Colonic mucosa (tissue), 4 donors: ENCODE measurements around the gene ANKH. TPM values are rescaled to one million over a fixed set of nuclear protein-coding genes. Genes with fewer than 3 reads are reported as not detected.
"Not testable (repeated sequence)": the region's sequence is repeated elsewhere in the genome, so short reads cannot be mapped to it uniquely, and the experiment has no call there.

ENCODE experiments used
- DNase-seq: peaks from one replicate; pipeline ENCODE4 v3.0.0-alpha.2; 2020
- H3K27ac ChIP-seq: fragments of 200-600 bp; one replicate; pipeline ENCODE4 v1.8.0; 2021
- H3K27me3 ChIP-seq: fragments of 200-600 bp; one replicate; pipeline ENCODE4 v1.8.0; 2021
- H3K36me3 ChIP-seq: fragments of 200-600 bp; one replicate; pipeline ENCODE4 v1.8.0; 2021
- H3K4me1 ChIP-seq: fragments of 200-600 bp; one replicate; pipeline ENCODE4 v1.8.0; 2021; ENCODE audit warnings: mild to moderate bottlenecking
- H3K4me3 ChIP-seq: fragments of 200-600 bp; one replicate; pipeline ENCODE4 v1.8.0; 2021
- H3K9ac ChIP-seq, 2 donors: one replicate each; pipeline ENCODE4 v1.7.0; 2013; ENCODE audit warnings: control low read depth in 2 of 2, low read depth in 2 of 2, low read length in 2 of 2
- H3K9me3 ChIP-seq: fragments of 200-600 bp; one replicate; pipeline ENCODE4 v1.8.0; 2021
- intact Hi-C: fragments of 100-400 bp; cut with DNase I; formaldehyde crosslinking; loops from one replicate; pipeline ENCODE4 v1.14.1; 2022
- total RNA-seq, 2 donors: library from RNA; stranded (reverse); fragmentation: NEBNext Ultra II Directional in 1 of 2; extraction: Animal tissue kit (Norgen Biotek cat#: 25700) in 1 of 2; gene quantifications; one replicate each; pipeline ENCODE4 v1.2.1, GENCODE V29; 2021
- TF ChIP-seq, protein P1 (sequence below): fragments of 200-600 bp; IDR thresholded peaks from one replicate; pipeline ENCODE4 v1.8.0; 2022; ENCODE audit warnings: antibody characterized with exemption, mild to moderate bottlenecking
- donor health status: healthy.
- donor health status: DM: no; HTN: no; CAD: no.
- donor health status: DM: no; HTN: no; CAD: no.

ANKH gene
- total RNA-seq, 2 donors from 2014 or later, result 81.8 to 103 TPM

DNA sequence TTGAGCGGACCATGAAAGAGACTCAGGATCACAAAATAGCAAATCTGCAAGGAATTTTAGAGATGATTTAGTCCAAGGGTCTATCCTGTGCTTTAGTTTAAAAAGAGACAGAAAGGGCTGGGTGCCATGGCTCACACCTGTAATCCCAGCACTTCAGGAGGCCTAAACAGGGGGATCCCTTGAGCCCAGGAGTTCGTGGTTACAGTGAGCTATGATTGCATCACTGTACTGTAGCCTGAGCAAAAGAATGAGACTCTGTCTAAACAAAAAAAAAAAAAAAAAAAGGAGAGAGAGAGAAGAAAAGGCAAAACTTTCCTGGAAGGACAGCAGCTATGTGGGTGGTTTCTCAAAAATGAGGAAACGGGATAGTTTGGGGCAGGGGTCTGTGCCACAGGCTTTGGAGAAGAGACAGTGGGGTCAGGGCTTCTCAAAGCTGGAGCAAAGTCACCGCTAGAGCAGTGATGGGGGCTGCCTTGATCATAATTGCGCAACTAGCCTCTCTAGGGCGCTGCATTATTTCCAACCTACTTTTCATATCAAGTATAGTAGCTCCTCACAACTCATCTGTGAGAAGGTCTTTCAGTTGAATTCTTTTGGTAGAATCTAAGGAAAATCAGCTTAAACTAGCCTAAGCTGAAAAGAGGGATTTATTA lies 8.5 kb upstream of the ANKH start:
- Histone ChIP-seq H3K36me3 (no peaks in the 10 kb centered on the region), H3K9me3 (no peaks in the 10 kb centered on the region), H3K9ac (no peak overlapping the region), H3K27ac (no peak overlapping the region), H3K4me1 (no peaks in the 10 kb centered on the region), H3K27me3 (no peaks in the 10 kb centered on the region), H3K4me3 (no peak overlapping the region)
- intact Hi-C loops, result no loop called here
- TF ChIP-seq, protein P1, sequence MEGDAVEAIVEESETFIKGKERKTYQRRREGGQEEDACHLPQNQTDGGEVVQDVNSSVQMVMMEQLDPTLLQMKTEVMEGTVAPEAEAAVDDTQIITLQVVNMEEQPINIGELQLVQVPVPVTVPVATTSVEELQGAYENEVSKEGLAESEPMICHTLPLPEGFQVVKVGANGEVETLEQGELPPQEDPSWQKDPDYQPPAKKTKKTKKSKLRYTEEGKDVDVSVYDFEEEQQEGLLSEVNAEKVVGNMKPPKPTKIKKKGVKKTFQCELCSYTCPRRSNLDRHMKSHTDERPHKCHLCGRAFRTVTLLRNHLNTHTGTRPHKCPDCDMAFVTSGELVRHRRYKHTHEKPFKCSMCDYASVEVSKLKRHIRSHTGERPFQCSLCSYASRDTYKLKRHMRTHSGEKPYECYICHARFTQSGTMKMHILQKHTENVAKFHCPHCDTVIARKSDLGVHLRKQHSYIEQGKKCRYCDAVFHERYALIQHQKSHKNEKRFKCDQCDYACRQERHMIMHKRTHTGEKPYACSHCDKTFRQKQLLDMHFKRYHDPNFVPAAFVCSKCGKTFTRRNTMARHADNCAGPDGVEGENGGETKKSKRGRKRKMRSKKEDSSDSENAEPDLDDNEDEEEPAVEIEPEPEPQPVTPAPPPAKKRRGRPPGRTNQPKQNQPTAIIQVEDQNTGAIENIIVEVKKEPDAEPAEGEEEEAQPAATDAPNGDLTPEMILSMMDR, result no peak
- no peak for DNase-seq

DNA sequence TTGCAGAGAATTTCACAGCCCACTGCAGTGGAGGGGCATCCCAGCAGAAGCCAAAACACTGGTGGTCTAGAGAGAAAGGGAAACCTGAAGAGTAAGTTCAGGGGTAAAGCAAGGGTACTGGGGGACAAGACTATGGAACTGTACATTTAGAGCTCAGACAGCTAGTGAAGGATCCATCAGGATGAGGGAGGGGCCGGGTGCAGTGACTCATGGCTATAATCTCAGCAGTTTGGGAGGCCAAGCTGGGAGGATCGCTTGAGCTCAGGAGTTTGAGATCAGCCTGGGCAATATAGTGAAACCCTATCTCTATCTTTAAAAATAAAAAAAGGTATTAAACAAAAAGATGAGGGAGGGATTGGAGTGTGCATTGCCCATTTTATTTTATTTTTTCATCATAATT lies 7.8 kb upstream of the ANKH start:
- no peak overlapping the region for H3K9ac ChIP-seq
- H3K27ac ChIP-seq, result no peak overlapping the region
- intact Hi-C loops, result no loop called here
- H3K27me3 ChIP-seq, result no peaks in the 10 kb centered on the region
- no peaks in the 10 kb centered on the region for H3K4me1 ChIP-seq
- H3K9me3 ChIP-seq, result no peaks in the 10 kb centered on the region
- DNase-seq, result no peak
- no peak overlapping the region for H3K4me3 ChIP-seq
- TF ChIP-seq, protein P1, result no peak
- no peaks in the 10 kb centered on the region for H3K36me3 ChIP-seq

- DNase-seq, H3K36me3 ChIP-seq, H3K9ac ChIP-seq, H3K27ac ChIP-seq, H3K9me3 ChIP-seq, H3K4me1 ChIP-seq, H3K4me3 ChIP-seq, intact Hi-C loops, H3K27me3 ChIP-seq: not testable (repeated sequence)
Observed at GRCh38 chr5:14878192-14878591, 6.6 kb upstream of the ANKH start.

DNA sequence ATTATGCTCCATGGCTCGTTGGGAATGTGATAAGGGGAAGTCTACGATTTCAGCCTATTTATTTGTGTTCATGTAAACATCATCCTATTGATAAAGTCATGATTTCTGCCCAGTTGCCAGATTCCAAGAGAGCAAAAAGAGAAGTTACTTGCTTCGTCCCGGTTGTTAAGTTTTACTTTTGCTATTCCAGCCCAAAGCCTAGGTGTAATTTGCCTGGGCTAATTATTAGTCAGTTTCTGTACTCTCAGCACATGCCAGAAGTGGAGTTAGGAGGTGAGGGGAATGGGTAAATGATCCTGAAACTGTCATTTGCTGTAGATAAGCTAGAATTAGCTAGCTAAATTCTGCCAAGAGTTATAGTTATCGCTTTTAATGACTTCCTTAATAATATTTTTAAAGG lies 4.5 kb upstream of the ANKH start:
- Histone ChIP-seq H3K4me3 (no peak overlapping the region), H3K9ac (no peak overlapping the region), H3K36me3 (no peaks in the 10 kb centered on the region), H3K4me1 (no peaks in the 10 kb centered on the region), H3K9me3 (no peaks in the 10 kb centered on the region), H3K27ac (no peak overlapping the region), H3K27me3 (no peaks in the 10 kb centered on the region)
- intact Hi-C loops, result no loop called here
- TF ChIP-seq, protein P1, result no peak
- no peak for DNase-seq

DNA sequence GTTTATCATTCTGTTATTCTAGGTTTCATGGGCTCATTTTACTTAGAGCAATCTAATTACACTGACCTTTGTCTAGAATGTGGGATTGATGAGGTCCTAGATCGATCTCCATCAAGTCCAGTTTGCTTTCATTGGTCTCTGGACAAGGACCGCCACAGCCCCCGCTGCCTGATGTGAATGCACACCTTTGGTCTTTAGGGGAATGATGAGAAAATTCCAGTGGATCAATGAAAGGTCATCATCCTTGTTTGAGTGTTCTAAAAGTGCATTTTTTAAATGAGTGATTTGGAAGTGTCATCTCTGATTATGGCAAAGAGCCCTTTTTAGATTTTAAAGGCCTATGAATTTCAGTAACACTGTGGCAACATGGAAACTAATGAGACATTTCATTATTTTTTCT lies 2.2 kb upstream of the ANKH start:
- H3K27ac ChIP-seq, result no peak overlapping the region
- TF ChIP-seq, protein P1, result no peak
- H3K9me3 ChIP-seq, result no peaks in the 10 kb centered on the region
- no peaks in the 10 kb centered on the region for H3K36me3 ChIP-seq
- DNase-seq, result no peak
- intact Hi-C loops, result no loop called here
- H3K9ac ChIP-seq, result no peak overlapping the region
- H3K4me1 ChIP-seq, result peaks cover 7% of the 10 kb centered on the region
- H3K27me3 ChIP-seq, result no peaks in the 10 kb centered on the region
- no peak overlapping the region for H3K4me3 ChIP-seq

- Histone ChIP-seq H3K4me3 (no peak overlapping the region), H3K9me3 (no peaks in the 10 kb centered on the region), H3K27me3 (no peaks in the 10 kb centered on the region), H3K9ac (peak overlapping the region in 1 of 2 donors; percentile 73), H3K4me1 (peaks cover 9% of the 10 kb centered on the region), H3K36me3 (no peaks in the 10 kb centered on the region), H3K27ac (no peak overlapping the region)
- intact Hi-C loops, result no loop called here
- no peak for DNase-seq
- TF ChIP-seq, protein P1, result no peak
Observed at GRCh38 chr5:14873093-14873492, 1.5 kb upstream of the ANKH start.
